ENCODE measurements around the gene TOB1. TPM values are rescaled to one million over a fixed set of nuclear protein-coding genes. Genes with fewer than 3 reads are reported as not detected.
A peak's percentile ranks its signal among the peaks of the same experiment; 100 is the strongest.

Gene TOB1
- total and polyA plus RNA-seq, 9 of the 15 experiments (the other 6 are each of a cell fraction or from before 2014, with no cell fraction given): 4.8 to 63.7 (median 13.2) TPM

- no peak for TF ChIP-seq ZNF175 (CRISPR knock-in tag; IDR thresholded peaks at IDR 0.05; ENCODE audit: low read depth)
- no peak for TF ChIP-seq SNRNP70 (optimal IDR thresholded peaks at IDR 0.05; ENCODE audit: low read depth, low read length)
- no peak for TF ChIP-seq ZFPM2 (CRISPR knock-in tag; IDR thresholded peaks at IDR 0.05)
- peak; percentile 36; the same call in 1 of the 2 replicates for TF ChIP-seq ZNF589 (CRISPR knock-in tag; IDR thresholded peaks at IDR 0.05; ENCODE audit: low read depth)
- no peak for TF ChIP-seq MTA1 (IDR thresholded peaks at IDR 0.05; ENCODE audit: borderline replicate concordance)
- TF ChIP-seq ZBTB26 (CRISPR knock-in tag; IDR thresholded peaks at IDR 0.05): peak; percentile 53; the same call in 1 of the 2 replicates
- TF ChIP-seq ATF4 (CRISPR knock-in tag; IDR thresholded peaks at IDR 0.05): no peak
- TF ChIP-seq TCF7L2 (IDR thresholded peaks at IDR 0.05; ENCODE audit: low read depth, low read length): no peak
- TF ChIP-seq MBD2 (IDR thresholded peaks at IDR 0.05; ENCODE audit: borderline replicate concordance, low read depth): no peak
- TF ChIP-seq NRF1 (conservative IDR thresholded peaks at IDR 0.05 in 1 of 2, IDR thresholded peaks at IDR 0.05 in 1 of 2): peak; percentile 86 to 90
- TF ChIP-seq CHD4 (IDR thresholded peaks at IDR 0.05; ENCODE audit: insufficient read depth, insufficient replicate concordance, low read depth, low read length, poor library complexity, severe bottlenecking): no peak
- no peak for TF ChIP-seq ZFP36 (IDR thresholded peaks at IDR 0.05; ENCODE audit: low read depth, low read length, partially characterized antibody)
- 0 out of 4 replicates have a peak, but pooled peaks of 1 of the 2 experiments have one; percentile 28 for TF ChIP-seq MNT (conservative IDR thresholded peaks at IDR 0.05)
- no peak for TF ChIP-seq ELF1 (tag; IDR thresholded peaks at IDR 0.05)
- no peak for TF ChIP-seq ZNF449 (CRISPR knock-in tag; IDR thresholded peaks at IDR 0.05)
Measured at GRCh38 chr17:50866950-50867362, 802 bp upstream of the TOB1 start (continued).

Data from K562 (cell line).